GM03348 (cell line): ENCODE measurements around the gene RASSF4.

ENCODE experiments used
- DNase-seq: peaks from one replicate; pipeline ENCODE4 v3.0.0; 2012; ENCODE audit warnings: low spot score

Gene RASSF4

DNA sequence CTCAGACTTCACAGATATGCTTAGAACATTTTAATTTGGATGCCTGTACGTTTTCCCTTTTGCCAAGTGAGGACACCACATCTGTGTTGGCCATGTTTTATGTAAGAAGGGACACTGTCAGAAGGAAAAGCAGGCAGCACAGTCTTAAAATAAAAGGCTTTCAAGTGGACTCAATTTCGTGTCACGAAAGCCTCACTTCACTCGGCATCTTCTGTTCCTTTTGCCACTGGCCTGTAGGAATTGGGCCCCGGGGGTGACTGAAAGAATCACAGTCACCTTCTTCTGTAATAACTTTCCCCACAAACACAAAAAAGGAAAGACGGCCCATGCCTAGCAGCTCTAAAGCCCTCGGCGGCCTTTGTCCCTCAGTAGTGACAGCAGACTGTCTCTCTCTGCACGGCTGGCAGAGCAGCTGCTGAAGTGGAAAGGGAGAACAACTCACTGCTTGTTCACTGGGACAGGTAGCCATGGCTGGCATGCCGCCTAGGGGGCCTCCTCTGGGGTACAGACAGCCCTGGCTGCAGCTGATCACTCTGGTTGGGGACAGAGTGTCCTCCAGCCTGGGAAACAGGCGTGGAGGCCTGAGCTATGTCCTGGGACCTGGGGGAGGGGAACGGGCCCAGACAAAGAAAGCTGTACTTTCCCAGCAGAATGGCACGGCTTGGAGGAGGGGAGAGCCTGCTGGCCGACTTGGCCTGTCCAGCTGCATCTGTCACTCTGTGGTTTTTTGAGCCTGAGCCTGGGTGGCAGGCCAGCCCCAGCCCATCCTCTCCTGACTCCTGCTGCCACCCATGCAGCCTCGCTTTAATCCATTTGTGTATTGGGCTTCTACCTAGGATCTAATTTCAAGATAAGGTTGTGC lies 4.4 kb downstream of the RASSF4 start:
- no peak for DNase-seq

DNA sequence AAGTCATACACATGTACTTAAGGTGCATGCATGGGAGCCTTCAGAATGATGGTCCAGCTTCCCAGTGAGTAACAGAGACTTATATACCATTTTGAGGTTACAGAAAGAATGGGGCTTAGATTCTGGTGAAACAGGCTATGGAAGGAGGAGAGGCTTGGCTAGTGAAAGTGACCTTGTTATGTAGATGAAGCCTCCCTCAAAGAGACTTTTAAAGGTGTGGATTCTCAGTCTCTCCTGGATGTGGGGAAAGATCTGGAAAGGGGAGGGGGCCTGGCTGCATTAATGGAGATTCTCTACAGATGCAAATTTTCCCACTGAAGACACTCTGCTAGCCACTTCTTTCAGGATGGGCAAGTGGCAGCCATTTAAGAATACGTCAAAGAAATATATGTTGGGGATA lies 5.5 kb downstream of the RASSF4 start:
- DNase-seq: no peak

GRCh38 chr10:44965651-44966097 lies 6.1 kb downstream of the RASSF4 start:
- DNase-seq: no peak

DNA sequence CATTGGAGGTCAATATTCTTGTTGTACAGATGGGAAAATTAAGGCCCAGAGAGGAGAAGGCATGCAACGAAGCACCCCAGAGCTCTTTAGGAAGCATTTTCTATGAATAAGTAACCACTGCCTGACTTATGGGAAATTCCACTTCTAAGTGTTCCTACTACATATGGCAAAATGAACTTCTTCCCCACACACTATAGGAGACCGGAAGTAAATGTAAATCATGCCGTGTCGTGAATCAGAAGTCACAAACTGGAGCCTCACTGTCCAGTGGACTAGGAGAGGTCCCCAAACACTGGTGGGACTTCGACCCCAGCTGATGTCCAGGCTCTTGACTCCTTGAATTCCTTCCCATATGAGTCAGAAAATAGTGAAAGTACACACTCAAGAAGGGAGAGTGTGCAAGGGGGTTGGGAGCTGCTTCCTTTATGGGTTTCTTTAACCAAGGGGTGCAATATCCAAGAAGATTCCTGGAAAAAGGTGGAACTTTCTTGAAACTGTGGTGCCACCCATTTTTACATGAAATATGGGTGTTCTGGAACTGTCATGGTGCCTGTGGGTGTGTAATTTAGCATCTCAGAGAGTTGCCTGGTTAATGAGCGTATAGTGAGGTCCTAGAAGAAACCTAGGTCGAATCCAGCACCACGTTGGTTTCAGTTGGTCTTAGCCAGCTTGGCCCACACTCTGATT lies 6.7 kb downstream of the RASSF4 start:
- no peak for DNase-seq

DNA sequence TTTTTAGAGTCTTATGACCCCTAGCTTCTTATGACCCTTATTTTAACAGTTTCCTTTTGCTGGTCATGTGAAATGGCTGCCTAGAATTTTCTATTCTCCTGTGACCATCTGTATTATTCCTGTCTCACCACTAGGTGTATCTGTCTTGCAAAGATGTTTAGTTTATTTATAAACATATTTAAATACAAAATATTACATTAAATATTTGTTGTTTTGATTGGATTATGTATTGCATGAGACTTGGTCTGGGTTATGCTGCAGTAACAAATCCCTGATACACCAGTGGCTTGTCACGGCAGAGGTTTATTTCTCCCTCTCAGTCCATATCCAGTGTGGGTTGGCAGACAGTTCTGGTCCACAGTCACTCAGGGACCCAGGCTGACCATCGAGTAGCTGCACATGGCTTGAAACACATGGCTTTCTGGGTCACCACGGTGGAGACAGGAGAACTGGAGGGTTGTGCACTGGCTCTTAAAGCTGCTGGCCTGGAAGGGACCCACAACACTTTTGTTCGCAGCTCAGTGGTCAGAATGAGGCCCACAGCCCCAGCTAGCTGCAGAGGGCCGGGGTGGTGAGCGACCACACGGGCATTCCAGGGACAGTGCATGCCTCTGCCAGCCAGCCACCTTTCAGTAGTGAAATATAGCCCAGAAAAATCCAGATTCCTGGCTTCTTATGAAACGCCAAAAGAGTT lies 7.4 kb downstream of the RASSF4 start:
- DNase-seq: no peak

GRCh38 chr10:44967616-44968015 lies 8.0 kb downstream of the RASSF4 start:
- DNase-seq: no peak

- no peak for DNase-seq
Observed at GRCh38 chr10:44968091-44968490, 8.5 kb downstream of the RASSF4 start.

DNA sequence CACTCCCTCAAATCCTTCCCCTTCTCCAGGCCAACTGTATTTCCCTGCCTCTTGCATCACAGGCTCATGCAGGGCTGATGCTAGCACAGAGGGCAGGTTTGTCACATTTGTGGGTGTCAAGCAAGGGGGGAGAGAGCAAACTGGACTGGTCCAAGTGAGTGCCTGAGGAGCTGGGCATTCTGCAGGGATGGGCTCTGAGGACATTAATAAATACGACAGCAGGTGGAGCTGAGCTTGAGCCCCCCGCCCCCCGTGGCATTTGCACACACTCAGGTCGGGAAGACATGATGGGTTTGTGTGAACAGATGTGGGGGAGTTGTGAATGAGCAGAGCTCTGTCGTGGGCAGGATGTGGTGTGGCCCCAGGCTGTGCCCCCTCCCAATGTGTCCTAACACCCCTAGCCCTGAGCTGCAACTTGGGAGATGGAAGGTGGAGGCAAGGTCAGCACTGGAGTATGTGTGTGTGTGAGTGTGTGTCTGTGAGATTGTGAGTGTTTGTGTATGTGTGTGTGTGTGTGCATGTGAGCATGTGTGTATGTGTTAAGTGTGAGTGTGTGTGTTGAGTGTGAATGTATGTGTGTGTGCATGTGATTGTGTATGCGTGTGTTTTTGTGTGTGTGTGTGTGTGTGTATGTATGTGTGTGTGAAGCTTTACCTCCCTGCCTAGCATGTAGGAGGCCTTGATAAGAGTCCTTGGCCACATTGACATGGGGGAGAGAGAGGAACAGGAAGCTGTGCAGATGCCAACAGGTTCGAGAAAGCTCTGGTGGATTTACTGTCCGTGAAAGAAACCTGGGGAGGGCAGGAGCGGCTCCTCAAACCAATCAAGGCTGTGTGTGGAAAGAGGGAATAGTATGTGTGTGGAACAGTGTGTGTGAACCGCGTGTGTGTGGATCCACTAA lies 9.1 kb downstream of the RASSF4 start:
- DNase-seq: no peak

DNA sequence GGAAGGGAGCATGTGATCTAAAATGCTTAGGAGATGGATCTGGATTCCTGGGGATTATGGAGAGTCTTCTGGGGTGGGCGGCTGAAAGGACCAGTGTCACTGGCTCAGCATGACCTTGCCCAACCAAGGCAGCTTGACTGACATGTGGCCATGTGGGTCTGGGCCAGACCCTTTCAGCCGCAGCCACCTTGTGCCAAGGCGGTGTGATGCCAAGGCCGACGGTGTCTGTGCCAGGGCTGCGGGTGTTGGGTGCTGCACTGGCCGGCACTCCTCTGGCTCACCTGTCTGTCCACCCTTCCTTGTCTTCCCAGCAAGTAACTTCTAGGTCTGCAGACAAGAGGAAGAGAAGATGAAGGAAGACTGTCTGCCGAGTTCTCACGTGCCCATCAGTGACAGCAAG lies 10.3 kb downstream of the RASSF4 start:
- no peak for DNase-seq

- no peak for DNase-seq
Observed at GRCh38 chr10:44970812-44971395, 11.3 kb downstream of the RASSF4 start.

DNA sequence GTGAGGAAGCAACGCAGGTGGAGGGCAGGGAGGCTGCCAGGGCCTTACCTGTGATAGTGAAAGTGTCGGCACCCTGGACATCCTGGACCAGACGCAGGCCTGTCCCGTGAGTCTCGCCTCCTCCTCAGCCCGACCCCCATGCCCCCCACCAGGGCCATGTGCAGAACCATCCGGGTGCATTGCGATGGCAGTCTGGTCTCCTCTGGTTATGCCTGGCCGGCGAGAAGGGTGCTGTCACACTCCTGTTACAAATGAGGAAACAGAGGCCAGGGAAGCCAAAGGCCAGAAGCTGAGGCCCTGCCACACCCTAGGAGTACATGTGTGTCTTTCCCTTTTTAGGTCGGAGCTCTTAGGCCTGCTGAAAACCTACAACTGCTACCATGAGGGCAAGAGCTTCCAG lies 11.8 kb downstream of the RASSF4 start:
- DNase-seq: no peak

DNA sequence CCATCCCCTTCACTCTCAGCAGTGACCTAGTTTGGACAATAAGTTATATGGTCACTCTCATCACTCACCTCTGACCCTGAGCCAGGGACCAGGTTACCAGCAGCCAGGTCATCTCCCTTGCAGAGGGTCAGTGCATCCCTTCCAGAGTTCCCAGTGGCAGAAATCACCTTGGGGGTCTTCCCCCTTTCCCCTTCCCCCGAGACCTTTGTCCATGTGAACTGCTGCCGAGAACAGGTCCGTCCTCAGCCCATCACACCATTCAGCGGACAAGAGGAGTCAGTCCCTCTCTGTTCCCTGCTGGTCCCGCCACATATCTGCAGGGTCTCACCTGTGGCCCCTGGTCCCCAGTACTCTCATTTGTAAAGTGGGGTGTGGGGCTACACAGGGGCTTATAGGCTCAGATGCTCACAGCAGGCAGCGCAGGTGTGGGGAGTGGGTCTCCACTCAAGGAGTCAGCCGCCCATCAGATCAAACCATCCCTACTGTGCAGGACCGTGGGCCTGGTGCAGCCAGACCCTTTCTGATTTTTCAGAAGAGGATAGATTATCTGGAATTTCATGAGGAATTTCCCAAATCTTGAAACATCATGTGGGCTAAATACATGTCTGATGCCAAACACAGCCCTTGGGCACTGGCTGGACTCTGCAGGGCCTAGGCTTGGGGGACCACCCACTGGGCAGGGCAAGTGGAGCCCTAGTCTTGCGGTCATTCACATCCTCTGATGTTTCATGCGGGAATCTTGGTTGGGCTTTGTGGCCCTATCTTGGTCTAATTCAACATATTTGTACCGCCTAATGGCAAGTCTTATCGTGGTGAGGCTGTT lies 12.5 kb downstream of the RASSF4 start:
- DNase-seq: no peak

DNA sequence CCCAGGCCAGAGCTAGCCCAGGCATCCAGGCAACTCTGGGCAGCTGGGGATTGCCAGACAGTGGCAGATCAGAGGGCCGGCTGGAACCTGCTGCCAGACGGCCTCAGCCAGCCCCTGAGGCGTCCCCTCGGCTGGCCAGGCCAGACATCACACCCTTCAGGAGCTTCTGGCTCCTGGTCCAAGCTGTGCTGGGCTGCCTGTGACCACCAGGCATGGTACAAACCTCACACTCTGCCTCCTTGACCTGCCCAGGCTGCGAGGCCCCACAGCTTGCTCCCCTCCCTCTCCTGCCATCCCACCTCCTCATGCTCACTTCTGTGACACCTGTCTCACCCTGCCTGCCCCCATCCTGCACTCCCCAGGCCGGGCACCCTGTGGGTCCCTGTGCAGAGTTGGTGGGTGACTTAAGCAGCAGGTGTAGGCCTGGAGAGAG lies 13.3 kb downstream of the RASSF4 start:
- DNase-seq: no peak

GRCh38 chr10:44973323-44974081 lies 13.9 kb downstream of the RASSF4 start:
- no peak for DNase-seq

GRCh38 chr10:44974082-44974627 lies 14.6 kb downstream of the RASSF4 start:
- DNase-seq: no peak

DNA sequence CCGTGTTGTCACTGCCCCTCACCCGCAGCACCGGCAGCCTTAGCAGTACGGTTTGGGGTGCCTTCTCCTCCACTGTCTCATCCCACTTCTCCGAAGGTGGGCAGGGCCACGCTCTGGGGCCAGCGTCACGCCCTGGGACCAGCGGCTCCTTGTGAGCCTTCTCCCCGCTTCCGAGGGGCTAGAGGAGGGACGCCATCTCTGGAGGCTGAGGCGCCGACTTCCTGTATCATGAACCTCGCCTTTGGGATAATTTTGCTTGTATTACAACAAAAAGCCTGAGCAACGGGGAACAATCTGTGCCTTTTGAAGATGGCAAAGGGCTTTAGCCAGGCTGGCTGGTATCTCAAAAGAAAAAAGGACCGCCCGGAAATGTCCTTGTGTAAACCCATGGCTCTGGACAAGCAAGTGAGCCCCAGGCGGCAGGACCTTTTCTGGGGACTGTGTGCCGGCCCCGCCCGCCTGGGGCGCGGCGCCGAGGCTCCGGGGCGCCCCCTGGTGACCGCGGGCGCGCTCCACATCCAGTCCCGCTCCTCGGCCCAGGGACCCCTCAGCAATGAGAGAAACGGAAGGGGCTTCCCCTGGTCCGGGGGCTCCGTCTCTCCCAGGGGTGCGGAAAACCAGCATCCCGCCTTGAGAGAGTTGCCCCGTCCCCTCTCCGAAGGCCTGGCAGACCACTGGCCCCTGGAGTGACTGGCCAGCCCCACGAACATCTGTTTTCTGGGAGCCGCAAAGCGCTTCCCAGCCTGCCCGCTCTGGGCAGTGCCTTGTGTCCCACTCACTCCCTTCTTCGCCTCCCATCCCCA lies 15.2 kb downstream of the RASSF4 start:
- DNase-seq: peak; percentile 93

GRCh38 chr10:44975431-44976331 lies 16.1 kb downstream of the RASSF4 start:
- no peak for DNase-seq
